Loucy (cell line): ENCODE measurements around the gene RALGDS.

Source experiments
- CTCF ChIP-seq: fragments of 200-600 bp; sonication (generic); conservative IDR thresholded peaks from 2 replicates; pipeline ENCODE4 v1.5.1; 2014; ENCODE audit warnings: mild to moderate bottlenecking, antibody characterized with exemption, low read length
- EZH2phosphoT487 ChIP-seq: fragments of 200-600 bp; IDR thresholded peaks from 2 replicates; pipeline ENCODE4 v1.6.1; 2018; ENCODE audit warnings: antibody characterized with exemption, mild to moderate bottlenecking, moderate library complexity, borderline replicate concordance

- no peak for TF ChIP-seq CTCF
- TF ChIP-seq EZH2phosphoT487, result no peak
Observed at GRCh38 chr9:133099726-133100505, 21.1 kb downstream of the RALGDS start.
